GM18868 (cell line): ENCODE results near the gene SMTNL2.
"Not testable (repeated sequence)": the region's sequence is repeated elsewhere in the genome, so short reads cannot be mapped to it uniquely, and the experiment has no call there.

Experiments used
- ATAC-seq: cut with Tn5 transposase; IDR thresholded peaks from one replicate; pipeline ENCODE4 v1.9.1; 2021; ENCODE audit warnings: mild to moderate bottlenecking, moderate library complexity; ENCODE audit not compliant: unreplicated experiment

Gene SMTNL2

GRCh38 chr17:4559966-4560365, 24.4 kb upstream of the SMTNL2 start:
- ATAC-seq, result no peak

- no peak for ATAC-seq
These were observed 23.9 kb upstream of the SMTNL2 start, which contains the start of gene GGT6 for GRCh38 chr17:4560421-4560820. GGT6 (minus strand) TSS chr17:4560577; CDS start chr17:4560521, 56 bp downstream.

GRCh38 chr17:4560837-4561256, 23.5 kb upstream of the SMTNL2 start:
- no peak for ATAC-seq

DNA sequence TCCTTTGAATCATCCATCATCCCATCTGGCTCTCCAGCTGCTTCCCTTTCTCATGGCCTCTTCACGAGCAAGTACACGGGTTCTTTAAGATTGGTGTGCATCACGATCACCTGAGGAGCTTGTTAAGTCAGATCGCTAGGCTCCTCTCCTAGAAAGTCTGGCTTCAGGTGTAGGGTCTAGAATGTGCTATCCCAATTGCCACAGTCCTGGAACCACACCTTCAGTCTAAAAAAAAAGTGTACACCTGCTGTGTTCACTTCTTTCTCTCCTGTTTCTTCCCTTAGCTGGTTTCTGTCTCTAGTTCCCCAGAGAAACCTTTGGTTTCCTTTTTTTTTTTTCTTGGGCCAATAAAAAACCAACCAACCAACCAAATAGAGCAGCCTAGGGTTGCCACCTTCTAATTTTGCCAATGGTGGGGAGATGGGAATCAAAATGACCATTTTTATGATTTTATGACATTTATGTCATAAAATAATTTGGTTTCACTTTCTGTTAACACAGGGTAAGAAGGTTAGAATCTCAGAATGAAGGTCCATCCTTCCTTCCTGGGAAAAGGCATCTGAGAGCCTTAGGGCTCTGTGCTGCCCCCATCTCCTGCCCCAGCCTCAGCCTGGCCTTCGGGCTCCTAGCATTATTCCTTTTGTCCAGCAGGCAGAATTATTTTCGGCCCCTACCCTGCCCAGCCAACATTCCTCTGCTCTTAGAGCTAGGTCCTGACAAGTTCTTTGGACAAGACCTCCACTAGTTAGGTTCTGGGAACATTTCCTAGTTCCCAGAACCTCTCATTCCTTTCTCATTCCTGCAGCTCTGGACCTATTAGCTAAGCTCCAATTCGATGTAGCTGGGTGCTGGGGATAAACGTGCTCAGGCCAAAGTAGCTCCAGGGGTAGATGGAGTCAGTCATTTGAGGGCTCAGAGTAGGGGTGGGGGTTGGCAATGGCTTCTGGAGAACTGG, 22.0 kb upstream of the SMTNL2 start:
- no peak for ATAC-seq

- no peak for ATAC-seq
These were observed 18.9 kb upstream of the SMTNL2 start for GRCh38 chr17:4565209-4566141.

- ATAC-seq, result no peak
These were observed 17.5 kb upstream of the SMTNL2 start for GRCh38 chr17:4566785-4567184.

DNA sequence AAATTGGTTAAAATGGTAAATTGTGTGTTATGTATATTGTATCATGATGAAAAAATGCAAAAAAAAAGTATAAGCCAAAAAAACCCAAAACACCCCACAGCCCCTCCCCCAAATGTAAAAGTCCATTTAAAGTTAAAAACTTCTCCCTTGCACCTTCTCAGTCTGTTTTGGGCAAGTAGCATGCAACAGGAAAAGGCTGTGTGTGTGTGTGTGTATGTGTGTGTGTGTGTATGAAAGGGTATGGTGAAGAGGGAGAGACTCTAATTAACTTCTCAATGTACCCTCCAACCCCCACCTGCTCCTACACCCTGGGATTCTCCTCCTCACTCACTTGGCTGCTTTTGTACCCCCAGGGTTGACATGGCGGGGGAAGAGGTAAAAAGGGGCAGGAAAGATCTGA, 14.7 kb upstream of the SMTNL2 start:
- ATAC-seq, result no peak

DNA sequence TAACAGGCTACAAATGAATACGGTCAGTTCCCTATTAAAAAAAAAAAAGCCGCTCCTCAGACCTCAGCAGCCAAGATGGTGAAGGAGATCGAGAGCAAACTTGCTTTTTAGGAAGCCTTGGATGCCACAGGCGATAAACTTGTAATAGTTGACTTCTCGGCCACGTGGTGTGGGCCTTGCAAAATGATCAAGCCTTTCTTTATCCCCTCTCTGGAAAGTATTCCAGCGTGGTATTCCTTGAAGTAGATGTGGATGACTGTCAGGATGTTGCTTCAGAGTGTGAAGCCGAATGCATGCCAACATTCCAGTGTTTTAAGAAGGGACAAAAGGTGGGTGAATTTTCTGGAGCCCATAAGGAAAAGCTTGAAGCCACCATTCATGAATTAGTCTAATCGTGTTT, 12.2 kb upstream of the SMTNL2 start:
- no peak for ATAC-seq

DNA sequence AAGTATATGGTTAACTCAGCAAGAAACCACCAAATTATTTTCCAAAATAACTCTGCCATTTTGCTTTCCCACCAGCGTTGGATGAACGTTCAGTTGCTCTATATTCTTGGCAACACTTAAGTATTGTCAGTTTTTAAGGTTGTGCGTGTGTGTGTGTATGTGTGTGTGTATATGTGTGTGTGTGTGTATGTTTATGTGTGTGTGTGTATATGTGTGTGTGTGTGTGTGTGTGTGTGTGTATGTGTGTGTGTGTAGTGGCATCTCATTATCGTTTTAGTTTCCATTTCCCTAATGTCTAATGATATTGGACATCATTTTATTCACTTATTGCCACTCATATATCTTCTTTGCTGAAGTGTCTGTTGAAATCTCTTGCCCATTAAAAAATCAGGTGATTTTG, 11.2 kb upstream of the SMTNL2 start:
- ATAC-seq, result no peak

DNA sequence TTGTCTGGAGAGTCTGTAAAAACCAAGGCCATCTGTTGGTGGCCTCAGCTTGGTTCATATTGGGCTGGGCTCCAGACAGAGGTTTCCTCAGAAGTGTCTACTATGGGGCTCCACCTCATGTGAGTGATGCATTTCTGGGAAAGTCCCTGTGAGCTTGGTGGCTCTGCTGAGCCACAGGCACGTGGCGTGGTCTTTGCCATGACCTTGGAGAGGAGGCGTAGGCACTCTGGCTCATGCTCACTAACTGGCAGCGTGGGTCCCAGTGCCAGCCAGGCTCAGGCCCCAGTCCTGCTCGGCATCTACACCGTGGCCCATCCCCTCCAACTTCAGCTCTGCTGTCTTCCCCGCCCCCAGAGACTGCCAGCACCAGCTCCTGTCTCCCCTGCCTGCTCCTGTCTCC, 10.7 kb upstream of the SMTNL2 start:
- no peak for ATAC-seq

GRCh38 chr17:4574448-4575045, 9.8 kb upstream of the SMTNL2 start:
- no peak for ATAC-seq

- no peak for ATAC-seq
These were observed 8.2 kb upstream of the SMTNL2 start for GRCh38 chr17:4576161-4576558.

GRCh38 chr17:4576729-4577322, 7.5 kb upstream of the SMTNL2 start:
- ATAC-seq, result no peak

DNA sequence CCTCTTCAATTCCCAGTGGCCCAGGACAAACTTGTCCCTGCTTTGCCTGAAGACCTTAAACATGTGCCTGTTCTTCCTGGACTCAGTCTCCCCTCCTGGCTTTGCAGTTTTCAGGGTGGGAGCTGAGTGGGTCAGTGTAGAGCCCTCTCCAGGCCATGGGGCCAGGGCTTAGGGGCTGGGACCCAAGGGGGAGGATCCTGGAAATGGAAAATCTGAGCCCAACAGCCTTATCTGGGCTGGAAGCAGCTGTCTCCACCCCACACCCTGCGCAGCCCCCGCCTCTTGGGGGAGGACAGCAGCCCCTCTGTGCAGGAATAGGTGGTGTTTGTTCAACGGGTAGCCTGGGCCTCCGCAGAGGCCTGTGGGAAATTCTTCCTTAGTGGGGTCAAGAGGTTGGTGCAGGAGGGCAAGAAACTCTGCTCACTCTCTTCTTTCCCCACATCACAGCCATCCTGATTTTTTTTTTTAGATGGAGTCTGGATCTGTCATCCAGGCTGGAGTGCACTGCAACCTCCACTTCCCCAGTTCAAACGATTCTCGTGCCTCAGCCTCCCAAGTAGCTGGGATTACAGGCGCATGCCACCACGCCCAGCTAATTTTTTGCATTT, 6.8 kb upstream of the SMTNL2 start:
- ATAC-seq, result no peak

- not testable (repeated sequence) for ATAC-seq
These were observed 6.0 kb upstream of the SMTNL2 start for GRCh38 chr17:4578349-4578748.

DNA sequence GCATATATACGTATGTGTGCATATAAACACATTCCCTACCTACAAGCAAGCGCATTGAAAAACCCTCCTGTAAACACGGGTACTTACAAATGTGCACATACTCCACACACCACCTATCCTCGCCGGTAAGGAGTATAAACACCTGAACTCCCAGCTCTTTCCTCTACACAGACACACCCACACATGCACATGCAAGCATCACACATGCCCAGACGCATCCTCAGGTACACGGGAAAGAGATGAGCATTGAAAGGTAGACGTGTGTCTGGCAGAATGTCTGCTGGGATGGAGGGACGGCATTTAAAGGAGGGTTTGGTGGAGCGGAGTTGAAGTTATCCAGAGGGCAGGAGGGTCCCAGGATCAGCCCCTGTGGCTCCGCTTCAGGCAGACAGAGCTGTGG, 4.7 kb upstream of the SMTNL2 start:
- no peak for ATAC-seq

DNA sequence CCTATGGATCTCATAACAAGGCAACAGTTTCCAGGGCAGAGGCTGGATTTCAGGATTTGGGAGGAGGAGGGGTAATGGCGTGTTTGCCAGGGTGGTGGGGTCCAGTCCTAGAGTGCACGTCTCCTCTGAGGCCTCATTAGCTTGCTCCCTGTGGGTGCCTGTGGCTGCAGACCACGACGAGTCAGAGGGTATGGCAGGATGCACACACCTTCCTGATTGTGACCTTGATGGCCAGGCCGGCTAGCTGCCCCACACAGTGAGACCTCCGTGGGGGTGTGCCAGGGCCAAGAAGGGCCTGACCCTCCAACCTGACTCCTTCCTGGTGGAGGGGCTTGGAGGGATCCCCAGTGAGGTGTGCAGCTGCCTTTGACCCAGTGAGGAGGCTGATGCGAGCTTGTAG, 4.0 kb upstream of the SMTNL2 start:
- no peak for ATAC-seq

DNA sequence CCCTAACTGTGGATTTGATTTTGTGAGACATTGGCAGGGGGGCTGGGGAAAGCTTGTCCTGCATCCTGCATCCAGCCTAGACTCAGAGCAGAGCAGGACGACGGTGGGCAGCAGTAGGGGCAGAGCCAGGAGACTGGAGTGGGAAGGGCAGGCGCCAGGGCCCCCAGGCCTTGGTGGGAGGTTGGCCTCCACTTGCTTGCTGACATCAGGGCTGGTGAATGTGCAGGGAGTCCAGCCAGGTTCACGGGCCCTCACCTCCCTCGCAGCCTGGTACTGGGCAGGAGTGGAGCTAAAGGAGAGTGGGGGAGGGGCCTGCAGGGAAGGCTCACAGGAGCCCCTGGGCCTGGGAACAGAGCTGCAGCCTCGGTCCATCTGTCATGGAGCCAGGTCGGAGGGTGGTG, 2.2 kb upstream of the SMTNL2 start:
- ATAC-seq, result no peak

- ATAC-seq, result no peak
These were observed 1.6 kb upstream of the SMTNL2 start for GRCh38 chr17:4582691-4583090.

DNA sequence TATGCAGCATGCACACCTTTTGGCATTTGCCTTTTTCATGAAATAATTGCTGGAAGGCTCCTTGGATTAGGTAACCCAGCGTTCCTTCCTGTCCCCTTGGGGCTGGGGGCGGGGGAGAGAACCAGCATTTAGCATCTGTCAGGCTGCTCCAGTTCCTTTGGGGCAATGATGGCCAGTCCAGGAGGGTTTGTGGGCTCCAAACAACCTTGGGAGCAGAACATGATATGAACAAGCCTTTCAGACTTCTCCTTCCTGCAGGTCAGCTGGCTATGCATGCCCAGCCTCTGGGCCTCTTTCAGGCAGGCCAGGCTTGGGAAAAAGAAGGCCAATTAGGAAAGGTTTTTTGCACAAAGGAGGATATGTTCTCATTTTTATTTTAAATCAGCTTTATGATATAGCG, 1.1 kb upstream of the SMTNL2 start:
- ATAC-seq, result no peak

GRCh38 chr17:4583782-4584100, 588 bp upstream of the SMTNL2 start:
- ATAC-seq, result no peak
